ENCODE measurements around the gene MAP2K7. TPM values are rescaled to one million over a fixed set of nuclear protein-coding genes. Genes with fewer than 3 reads are reported as not detected.

The MAP2K7 gene
- total RNA-seq: 8.2 and 9.2 TPM in 2 replicates

DNA sequence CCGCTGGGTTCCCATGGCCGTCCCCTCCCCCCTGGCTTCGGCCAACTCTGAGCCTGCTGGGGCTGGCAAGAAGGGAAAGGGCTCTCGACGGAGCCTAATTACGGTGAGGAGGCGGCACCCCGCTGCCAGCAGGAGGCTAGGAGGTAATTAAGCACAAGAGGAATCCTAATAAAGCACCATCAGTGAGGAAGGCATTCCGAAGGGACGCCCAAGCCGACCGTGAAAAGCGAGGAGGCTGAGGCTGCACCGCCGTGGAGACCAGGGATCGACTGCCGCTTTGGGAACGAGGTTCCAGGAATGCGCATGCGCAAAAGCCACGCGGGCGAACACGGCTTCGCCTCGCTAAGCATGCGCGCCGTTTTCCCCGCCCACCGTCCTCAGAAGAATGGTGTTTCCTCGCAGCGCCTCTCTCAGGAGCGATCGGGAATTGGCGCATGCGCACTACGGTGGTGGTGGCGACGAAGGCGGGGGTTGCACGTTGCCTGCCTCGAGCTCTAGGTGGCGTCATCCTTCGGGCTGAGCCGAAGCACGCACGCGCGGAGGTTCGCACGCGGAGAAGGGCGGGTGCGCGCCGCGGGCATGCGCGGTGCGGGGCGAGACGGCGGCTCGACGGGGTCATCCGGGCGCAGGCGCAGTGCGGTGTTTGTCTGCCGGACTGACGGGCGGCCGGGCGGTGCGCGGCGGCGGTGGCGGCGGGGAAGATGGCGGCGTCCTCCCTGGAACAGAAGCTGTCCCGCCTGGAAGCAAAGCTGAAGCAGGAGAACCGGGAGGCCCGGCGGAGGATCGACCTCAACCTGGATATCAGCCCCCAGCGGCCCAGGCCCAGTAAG lies at the start of gene MAP2K7:
Gene MAP2K7, plus strand, starts transcription at position 634 of the 830 bp plus-strand sequence. Its CDS starts 68 bp downstream, at position 702.

DNA sequence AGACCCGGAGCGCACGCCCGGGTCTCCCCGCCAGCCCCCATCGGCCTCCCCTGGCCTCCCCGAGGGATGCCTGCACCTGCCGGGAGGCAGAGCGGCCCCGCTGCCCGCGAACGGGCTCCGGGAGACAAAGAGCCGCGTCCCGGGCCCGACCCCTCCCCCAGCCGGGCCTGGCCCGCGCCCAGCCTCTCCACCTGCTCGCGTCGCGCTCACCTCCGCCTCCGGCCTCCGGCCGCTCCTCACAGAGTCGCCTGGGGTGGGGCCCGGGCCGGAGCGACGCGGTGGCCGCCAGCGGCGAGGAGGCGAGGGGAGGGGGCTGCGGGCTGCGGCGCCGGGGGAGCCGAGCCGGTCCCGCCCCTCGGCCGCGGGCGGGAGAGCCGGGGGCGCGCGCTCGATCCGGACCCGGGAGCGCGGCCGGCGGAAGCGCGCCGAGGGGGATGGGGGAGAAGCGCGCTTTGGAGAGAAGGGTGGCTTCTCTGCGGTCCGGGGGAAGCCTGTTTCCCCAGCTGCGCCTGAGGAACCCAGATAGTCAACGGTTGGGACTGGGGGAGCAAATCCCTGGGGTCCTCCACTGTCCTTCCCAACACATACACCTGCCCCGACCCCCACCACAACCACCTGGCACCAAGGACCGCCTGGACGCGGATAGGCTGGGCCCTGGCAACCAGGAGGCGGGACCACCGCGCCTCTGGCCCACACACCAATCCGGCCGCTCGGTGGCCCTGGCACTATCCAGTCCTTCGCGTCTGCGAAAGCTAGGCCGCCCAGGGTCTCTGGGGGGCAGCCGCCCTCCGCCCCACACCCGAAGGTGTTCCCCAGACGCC lies 29.4 kb upstream of the MAP2K7 start, which contains the start of gene PRR36:
Gene PRR36, minus strand, starts transcription at position 315 of the 821 bp plus-strand sequence. CDS start 701 bp downstream, outside the sequence.

DNA sequence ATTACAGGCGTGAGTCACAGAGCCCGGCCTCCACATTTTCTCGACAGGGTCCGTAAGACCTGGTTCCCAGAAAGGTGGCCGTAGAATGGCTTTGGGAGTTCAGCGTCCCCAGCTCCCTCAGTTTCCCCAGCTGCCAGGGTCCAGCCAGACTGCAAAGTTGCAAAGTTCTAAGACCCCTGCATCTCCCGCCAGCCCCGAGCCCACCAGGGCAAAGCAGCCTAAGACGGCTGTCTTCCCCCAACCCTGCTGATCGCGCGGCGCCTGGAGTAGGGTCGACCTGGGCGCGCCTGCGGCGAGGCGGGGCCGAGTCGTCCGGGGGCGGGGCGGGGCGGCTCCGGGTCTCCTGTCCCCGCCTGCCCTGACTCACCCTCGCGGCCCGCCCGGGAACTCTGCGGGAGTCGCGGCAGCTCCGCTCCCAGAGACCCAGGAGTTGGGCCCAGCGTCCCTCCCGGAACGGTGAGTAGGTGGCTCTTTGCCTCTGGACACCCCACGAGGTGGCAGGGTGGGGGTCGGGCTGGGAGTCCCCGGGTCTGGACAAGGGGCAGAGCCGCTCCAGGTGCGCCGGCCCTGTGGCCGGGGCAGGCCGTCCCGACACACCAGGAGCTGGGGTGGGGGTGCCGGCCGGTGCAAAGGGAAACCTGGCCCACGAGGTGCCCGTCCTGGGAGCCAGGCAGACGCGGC lies 15.4 kb upstream of the MAP2K7 start, which contains the start of gene LRRC8E:
Gene LRRC8E, plus strand, starts transcription at position 366 of the 681 bp plus-strand sequence. CDS start 7,094 bp downstream, outside the sequence.

DNA sequence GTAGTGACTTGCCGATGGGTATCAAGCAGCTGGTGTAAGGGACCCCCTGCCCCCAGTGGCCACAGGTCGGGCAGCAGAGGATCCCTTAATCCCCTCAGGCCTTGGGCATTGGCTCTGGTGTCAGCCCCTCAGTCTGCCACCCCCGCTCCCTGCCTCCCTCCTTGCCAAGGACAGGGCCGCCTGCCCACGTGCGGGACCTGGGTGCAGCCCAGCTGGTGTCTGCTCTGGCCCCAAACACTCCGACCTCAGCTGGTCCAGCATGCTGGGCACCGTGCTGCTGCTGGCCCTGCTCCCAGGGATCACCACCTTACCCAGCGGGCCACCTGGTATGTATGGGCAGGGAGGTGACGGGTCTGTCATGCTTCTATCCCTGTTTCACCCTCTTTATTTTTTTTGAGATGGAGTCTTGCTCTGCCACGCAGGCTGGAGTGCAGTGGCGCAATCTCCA lies 10.9 kb downstream of the MAP2K7 start, which contains the start of gene TGFBR3L:
Gene TGFBR3L, plus strand, starts transcription at position 233 of the 448 bp plus-strand sequence.

DNA sequence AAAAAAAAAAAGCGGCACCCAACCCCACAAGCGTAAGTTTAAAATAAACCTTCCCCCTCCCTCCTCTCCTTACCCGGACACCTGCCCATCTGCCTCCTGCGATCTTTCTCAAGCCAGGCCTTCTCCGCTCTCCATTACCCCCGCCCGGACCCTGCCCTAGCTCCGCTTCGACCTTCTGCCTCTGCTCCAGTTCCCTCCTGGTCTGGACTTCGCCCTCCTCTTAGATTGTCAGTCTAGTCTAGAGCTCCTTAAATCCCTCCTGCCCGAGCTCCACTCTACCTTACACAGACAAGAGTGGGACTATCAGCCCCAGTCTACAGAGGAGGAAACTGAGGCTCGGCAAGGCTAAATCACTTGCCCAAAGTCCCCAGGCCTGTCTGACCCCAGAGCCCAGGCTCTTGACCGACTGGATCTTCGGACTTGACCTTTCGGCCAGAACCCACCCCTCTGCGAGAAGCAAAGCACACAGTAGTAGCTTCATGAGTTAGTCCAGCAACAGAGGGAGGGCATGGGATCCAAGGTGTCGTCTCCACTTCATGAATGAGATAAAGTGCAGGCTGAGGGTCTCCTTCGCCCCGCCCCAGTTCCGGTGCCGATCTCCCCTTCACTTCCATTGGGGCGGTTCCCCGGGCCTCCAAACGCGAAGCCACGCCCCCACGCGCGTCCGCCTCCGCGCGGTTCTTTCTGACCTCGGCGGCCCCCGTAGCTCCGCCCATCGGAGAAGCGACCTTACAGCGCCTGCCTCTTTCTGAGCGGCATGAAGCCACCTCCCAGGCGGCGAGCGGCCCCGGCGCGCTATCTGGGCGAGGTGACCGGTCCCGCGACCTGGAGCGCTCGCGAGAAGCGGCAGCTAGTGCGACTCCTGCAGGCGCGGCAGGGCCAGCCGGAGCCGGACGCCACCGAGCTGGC lies 16.2 kb downstream of the MAP2K7 start, which contains the start of gene SNAPC2:
Gene SNAPC2, plus strand, starts transcription at position 729 of the 909 bp plus-strand sequence. Its CDS starts 29 bp downstream, at position 758.

DNA sequence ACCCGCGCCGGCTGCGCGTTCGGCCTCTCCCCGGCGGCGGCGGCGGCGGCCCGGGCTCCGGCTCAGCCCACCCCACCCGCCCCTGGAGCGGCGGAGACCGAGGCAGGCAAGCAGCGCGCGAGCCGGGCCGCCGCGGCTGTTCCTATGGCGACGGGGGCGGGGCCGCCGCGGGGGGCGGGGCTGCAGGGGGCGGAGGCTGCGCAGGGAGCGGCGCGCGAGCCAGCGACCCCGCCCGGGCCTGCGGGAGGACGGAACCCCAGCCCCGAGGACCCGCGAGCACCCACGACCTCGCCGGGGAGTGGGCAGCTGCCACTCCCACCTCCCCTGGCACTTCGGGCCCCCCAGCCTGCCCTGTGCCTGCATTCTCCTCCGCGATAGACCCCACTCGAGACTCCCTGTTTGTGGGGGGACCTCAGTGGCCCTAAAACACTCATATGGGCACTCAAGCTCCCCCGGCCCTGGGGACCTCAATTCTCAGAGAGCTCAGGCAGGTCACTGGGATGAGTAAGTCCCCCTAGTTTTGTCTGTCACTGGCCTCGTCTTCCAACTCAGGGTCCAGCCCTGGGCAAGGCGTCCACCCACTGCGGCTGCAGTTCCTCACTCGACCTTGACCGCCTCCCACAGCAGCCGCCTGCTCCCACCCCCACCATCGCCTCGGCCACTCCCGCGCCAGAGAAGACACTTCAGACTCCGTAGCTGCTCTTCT lies 22.5 kb downstream of the MAP2K7 start, which contains the start of gene CTXN1:
Gene CTXN1, minus strand, starts transcription at position 115 of the 706 bp plus-strand sequence. CDS start 597 bp downstream, outside the sequence.

DNA sequence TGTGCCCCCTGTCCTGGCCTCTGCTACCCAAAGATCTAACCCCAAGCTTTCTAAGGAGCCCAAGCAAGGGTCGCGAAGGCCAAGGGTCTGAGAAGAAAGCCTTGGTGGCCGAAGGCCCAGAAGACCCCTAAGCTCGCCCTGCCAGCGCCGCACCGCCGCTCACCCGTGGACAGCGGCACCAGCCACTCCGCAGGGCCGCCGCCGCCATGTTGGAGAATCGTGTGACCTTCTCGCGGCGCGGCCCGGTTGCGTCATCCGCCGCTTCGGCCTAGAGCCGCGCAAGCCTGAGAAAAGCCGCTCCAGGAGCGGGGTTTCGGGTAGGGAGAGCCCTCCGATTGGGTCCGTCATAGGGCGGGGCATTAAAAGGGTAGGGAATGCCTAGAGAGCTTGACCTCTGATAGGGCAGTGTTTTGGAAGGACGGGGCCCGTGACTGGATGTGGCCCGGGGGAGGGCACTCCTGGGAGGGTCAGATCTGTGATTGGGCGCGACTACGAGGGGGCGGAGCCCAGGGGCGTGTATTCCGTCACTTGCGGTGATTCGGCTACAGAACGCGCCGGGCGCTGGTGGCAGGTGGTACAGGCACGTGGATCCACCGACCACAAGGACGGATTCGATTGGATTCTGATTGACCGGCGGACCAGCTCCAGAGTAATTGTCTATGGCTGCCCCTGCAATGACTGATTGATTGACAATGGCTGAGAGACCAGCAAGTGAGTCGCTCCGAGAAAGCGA lies 39.9 kb downstream of the MAP2K7 start, which contains the start of gene TIMM44:
Gene TIMM44, minus strand, starts transcription at position 223 of the 733 bp plus-strand sequence. Its CDS starts 15 bp downstream, at position 208.

Other genes with a start within 250 kb of the MAP2K7 start
- not detected in 2 replicates for gene RETN, start 234.8 kb upstream of the MAP2K7 start, total RNA-seq
- gene MCEMP1, start 226.8 kb upstream of the MAP2K7 start, total RNA-seq: not detected in 2 replicates
- gene TRAPPC5, start 223.0 kb upstream of the MAP2K7 start, total RNA-seq: 42.8 and 84.9 TPM in 2 replicates
- gene FCER2, start 201.7 kb upstream of the MAP2K7 start, total RNA-seq: not detected in 2 replicates
- not detected in 2 replicates for gene CLEC4G, start 171.8 kb upstream of the MAP2K7 start, total RNA-seq
- not detected in 2 replicates for gene CD209, start 156.3 kb upstream of the MAP2K7 start, total RNA-seq
- gene CLEC4M, start 140.6 kb upstream of the MAP2K7 start, total RNA-seq: 0.19 and 0.28 TPM in 2 replicates
- 17.2 and 17.3 TPM in 2 replicates for gene EVI5L, start 73.7 kb upstream of the MAP2K7 start, total RNA-seq
- under 0.01 TPM in 1 of 2 replicates, not detected in the other for gene PRR36, start 29.5 kb upstream of the MAP2K7 start, total RNA-seq
- gene LRRC8E, start 15.4 kb upstream of the MAP2K7 start, total RNA-seq: 2.3 and 2.8 TPM in 2 replicates
- gene TGFBR3L, start 11.0 kb downstream of the MAP2K7 start, total RNA-seq: 1.7 and 3.1 TPM in 2 replicates
- gene SNAPC2, start 16.5 kb downstream of the MAP2K7 start, total RNA-seq: 12.1 and 19.6 TPM in 2 replicates
- gene CTXN1, start 22.3 kb downstream of the MAP2K7 start, total RNA-seq: 1.2 and 1.4 TPM in 2 replicates
- 43.4 and 55.2 TPM in 2 replicates for gene TIMM44, start 39.8 kb downstream of the MAP2K7 start, total RNA-seq
- gene ELAVL1, start 101.8 kb downstream of the MAP2K7 start, total RNA-seq: 24.2 and 41.4 TPM in 2 replicates
- gene CCL25, start 148.9 kb downstream of the MAP2K7 start, total RNA-seq: not detected in 2 replicates
- under 0.01 TPM in 1 of 2 replicates, not detected in the other for gene FBN3, start 245.7 kb downstream of the MAP2K7 start, total RNA-seq